HG03432 (cell line): Measurements from ENCODE around the gene AMPD1.
A peak's percentile ranks its signal among the peaks of the same experiment; 100 is the strongest.

Experiments used
- ATAC-seq: cut with Tn5 transposase; IDR thresholded peaks from one replicate; pipeline ENCODE4 v1.9.1; 2021; ENCODE audit warnings: mild to moderate bottlenecking, moderate library complexity; ENCODE audit not compliant: unreplicated experiment

The AMPD1 gene

DNA sequence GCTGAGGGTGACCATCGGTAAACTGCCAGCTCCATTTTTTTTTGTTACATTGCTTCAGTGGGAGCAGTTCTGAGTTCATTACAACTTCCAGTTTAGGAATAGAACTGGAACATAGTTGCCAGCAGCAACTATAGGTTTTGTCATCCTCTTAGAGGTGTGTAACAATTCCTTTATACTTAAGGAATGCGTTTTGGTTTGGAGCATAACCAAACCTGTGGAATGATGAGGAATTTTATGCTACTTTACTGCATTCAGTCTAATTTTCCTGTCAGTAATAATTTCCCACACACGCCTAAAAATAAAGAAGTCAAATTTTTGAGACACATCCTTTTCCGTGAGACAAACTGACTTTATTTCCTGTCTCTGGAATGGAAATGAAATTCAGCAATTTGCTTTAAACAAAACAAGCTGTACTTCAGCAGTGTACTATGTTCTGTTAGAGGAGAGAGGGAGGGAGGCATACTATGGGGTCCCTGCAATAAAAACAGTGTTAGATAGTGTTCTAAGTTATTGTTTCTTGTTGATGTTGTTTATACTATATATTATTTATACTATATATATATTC, 4.8 kb upstream of the AMPD1 start:
- no peak for ATAC-seq

DNA sequence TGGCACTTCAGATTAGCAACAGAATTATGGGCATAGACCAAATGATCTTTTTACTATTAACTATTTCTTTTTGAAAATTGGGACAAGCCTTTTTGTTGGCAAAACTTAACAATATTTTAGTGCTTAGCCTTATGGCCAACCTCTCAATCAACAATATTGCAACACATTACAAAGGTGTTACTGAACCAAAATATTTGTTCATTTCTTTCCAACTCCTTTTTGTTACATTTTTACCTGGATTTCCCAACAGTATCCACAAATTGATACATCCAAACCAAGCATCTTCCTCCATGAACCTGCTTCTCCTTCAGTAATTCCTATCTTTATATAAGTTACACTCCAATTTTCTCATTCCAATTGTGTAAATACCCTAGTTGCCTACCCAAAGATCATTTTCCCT, 1.5 kb upstream of the AMPD1 start:
- no peak for ATAC-seq

DNA sequence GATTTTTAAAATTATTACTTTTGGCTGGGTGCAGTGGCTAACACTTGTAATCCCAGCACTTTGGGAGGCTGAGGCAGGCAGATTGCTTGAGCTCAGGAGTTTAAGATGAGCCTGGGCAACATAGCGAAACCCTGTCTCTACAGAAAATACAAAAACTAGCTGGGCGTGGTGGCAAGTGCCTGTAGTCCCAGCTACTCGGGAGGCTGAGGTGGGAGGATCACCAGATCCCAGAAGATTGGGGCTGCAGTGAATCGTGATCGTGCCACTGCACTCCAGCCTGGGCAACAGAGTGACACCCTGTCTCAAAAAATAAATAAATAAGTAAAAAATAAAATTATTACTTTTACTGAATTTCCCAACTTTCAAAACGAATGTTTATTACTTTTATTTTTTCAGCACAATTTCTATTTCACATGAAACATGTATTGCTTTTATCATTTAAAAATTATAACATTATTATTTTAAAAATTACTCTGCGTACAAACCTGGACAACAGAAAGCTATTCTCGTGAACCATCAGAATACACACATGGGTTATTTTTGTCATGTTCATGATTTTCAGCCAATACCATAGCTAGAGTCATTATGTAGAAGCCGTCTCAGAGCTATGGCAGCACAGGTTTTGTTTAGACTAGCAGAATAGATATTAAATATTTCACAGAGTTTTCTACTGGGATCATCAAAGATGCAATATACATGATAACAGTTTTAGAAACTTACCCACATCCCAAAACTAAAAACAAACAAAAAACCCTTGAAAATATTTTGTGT, 621 bp downstream of the AMPD1 start:
- no peak for ATAC-seq

DNA sequence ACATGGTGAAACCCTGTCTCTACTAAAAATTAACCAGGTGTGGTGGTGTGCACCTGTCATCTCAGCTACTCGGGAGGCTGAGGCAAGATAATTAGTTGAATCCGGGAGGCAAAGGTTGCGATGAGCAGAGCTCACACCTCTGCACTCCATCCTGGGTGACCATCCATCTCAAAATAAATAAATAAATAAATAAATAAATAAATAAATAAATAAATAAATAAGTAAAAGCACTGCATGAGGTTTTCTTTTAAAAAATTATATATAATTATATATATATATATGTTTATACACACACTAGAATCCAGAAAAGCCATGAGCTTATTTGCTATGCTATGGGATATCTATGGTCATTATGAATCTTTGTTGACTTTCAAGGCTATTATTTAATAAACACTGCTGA, 2.4 kb downstream of the AMPD1 start:
- no peak for ATAC-seq

DNA sequence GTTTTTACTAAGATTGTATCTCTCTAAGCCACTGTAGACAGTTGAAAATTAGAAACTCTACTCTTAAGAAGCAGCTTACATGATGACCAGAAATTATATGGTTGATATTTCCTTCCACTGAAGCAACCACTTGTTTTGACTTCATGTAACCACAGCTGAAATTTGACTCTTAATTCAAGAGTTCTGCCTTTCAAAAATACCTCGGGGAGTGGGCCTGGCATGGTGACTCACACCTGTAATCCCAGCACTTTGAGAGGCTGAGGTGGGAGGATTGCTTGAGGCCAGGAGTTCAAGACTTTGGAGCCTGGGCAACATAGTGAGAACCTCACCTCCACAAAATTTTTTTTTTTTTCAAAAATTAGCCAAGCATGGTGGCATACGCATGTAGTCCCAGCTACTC, 4.3 kb downstream of the AMPD1 start:
- no peak for ATAC-seq

DNA sequence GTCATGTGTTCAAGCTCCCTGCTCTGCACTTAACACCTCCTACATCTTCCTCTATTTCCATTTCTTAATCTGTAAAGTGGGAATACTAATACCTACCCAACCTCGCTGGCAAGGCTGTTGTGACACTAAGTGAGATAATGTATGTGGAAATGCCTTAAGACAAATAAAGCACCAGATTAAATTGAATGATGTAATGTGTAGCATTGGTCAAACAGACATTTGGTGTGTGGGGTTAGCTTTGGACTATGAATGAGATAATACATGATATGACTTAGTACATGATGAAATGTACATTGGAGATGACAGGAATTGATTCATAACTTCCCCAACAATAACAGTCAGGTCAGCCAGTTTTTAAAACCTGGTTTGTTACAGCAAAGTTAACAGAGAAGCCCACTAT, 5.2 kb downstream of the AMPD1 start:
- no peak for ATAC-seq

DNA sequence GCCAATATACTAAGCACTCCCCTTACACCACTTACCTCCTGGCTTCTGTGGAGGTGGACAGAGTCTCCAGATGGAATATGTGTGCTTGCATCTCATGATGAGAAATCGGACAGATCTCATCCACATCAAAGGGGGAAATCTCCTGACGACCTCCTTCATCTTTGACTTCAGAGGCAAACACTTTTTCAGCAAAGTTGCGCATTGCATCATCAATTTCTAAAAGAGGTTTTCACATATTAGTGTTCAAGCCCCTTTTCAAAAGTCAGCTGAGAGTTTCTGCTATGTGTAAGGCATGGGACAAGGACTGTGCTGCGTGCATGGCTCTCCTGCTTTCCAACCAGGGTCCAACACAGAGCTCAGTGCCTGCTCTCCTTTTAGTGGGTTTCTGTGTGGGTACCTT, 6.8 kb downstream of the AMPD1 start:
- no peak for ATAC-seq

DNA sequence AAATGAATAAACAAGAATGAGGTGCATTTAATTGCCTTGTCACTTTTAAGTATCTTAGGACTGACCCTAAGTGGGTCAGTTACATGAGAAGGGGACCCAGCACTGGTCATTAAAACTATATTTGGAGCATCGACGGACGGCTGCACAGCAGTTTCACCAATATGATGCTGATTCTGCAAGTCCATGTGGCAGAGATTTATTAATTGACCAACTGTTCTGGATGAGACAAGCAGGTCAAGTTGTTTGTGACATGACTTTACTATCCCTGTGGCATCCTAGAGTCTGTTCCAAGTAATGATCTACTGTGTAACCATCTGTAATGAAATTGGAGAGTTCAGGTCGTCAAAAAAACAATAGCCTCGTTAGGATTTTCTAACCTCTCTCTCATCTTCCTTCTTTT, 9.5 kb downstream of the AMPD1 start:
- no peak for ATAC-seq

DNA sequence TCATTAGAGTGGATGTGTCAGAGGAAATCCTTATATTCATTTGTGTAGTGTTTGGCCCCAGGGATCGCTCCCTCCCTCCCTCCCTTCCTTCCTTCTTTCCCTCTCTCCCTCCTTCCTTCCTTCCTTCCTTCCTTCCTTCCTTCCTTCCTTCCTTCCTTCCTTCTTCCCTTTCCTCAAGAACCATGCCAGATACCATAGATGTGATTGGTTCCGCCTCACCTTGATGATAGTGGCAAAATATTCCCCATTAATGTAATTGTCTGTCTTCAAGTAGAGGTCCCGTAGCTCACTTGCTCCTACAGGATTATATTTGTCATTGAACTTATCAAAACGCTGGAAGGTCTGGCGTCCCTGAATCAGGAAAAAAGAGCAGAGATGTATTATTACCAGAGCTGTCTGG, 17.7 kb downstream of the AMPD1 start:
- no peak for ATAC-seq

DNA sequence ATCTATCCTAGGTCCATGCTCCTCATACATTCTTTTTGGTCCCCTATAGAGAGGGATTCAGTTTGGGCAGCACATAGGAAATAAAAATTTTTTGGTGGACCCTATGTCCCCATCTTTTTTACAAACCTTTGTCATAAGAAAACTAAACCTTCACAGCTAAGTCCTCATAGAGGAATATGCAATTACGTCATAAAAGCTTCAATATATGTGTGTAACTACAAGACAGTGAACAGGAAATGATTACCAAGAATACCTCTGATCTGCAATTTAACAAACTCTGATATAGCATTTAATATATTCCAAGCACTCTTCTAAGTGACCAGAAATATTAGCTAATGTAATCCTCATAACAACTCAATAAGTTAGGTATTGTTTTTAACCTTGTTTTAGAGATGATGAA, 19.2 kb downstream of the AMPD1 start:
- no peak for ATAC-seq

DNA sequence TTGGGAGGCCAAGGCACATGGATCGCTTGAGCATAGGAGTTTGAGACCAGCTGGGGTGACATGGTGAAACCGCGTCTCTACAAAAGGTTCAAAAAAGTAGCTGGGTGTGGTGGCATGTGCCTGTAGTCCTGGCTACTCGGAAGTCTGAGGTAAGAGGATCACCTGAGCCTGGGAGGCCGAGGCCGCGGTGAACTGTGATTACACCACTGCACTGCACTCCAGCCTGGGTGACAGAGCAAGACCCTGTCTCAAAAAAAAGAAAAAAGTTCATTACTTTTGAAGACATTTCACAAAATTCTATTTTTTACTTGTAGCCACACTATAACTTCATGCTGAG, 23.4 kb downstream of the AMPD1 start:
- no peak for ATAC-seq

DNA sequence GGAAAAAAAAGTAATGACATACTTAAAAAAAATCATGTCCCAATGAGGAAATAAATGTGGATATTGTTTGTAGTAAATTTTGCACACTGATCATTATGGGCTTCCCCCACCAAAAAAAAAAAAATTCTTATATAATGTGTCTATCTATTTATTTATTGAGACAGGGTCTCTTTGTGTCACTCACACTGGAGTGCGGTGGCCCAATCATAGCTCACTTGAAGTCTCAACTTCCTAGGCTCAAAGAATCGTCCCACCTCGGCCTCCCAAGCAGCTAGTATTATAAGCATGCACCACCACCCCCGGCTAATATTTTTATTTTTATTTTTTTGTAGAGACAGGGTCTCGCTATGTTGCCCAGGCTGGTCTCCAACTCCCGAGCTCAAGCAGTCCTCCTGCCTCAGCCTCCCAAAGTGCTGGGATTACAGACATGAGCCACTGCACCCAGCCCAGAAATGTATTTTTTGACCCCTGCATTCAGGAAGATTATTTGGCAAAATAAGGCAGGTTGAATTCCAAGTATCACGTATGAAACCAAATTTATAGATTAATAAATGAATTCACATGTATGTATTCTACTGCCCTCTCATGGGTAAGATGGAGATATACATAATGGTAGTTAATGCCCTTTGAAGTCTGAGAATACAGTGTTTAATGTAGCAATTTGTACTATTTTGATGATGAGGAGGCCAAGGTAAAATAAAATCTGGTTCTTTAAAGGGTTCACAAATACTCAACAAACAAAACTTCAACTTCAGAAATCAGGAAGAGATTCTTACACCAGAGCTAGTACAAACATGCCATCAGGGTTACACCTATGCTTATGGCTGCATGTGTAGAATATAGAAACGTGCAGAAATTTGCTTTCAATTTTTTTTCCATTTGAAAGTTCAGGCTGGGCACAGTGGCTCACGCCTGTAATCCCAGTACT, 24.1 kb downstream of the AMPD1 start:
- no peak for ATAC-seq

DNA sequence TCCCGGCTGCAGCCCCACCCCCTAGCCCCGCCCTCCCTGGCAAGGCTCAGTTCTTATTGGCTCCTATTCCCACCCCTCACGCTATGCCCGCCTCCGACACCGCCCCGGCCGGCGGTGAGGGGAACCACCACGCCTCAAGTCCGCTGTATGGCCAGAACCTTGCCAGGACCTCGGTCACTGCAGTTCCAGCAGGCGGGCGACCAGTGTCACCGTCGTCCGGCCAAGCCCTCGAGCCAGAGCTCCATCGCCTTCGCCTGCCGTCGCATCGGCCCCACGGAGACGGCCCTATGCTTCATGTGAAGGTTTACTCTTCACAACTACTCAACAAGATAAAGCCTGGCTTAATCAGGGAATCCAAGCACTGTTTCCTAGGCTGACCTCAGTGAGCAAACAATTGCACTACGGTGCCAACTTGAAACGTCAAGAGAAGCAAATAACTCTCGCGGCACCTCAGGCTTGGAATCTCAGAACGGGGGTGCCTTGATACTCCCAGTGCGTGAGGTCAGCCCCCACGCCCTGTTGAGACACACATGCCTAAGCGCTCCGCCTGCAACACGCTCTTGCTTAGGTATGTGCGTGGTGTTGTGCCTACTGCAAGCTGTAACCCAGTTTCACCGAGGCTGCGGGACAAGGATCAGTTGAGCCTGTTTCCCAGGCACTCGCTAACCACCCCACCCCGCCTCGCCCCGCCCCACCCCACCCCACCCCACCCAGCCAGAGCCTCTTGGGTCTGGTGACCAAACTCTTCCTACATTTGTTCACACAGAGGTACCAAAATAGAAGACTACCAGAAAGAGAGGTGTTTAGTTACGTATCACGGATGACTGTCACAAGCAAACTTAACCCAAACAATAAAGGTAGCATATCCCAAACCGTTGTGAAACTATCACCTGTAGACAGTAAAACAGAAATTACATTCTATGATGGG, 25.0 kb downstream of the AMPD1 start:
- ATAC-seq: peak; percentile 99

DNA sequence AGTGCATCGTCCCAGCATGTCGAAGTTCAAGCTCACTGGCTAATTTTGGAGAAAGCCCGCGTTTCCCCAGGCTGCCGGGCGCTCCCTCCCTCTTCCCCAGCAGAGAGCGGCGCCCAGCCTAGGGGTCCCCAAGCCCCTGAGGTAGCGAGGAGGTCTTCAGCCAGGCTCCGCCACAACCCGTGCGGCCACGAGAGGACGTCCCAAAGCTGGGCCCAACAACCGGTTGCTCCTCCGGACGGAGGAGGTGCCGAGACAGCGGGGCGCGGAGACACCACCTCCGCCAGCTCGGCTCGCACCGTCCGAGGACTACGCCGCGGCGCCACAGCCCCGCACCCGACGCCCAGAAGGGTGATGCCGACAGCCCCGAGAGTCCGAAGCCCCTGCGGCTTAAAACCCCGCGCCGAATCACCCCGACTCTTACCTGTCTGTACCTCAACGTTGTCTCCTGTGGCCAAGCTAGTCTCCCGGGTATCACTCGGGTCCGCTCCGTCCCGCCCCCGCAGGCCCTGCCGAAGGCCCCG, 25.7 kb downstream of the AMPD1 start, which contains the start of gene DENND2C:
Gene DENND2C (minus strand): TSS at position 488 of the 521 bp plus-strand sequence. CDS start 44,065 bp downstream, outside the sequence.
- ATAC-seq: peak; percentile 65

DNA sequence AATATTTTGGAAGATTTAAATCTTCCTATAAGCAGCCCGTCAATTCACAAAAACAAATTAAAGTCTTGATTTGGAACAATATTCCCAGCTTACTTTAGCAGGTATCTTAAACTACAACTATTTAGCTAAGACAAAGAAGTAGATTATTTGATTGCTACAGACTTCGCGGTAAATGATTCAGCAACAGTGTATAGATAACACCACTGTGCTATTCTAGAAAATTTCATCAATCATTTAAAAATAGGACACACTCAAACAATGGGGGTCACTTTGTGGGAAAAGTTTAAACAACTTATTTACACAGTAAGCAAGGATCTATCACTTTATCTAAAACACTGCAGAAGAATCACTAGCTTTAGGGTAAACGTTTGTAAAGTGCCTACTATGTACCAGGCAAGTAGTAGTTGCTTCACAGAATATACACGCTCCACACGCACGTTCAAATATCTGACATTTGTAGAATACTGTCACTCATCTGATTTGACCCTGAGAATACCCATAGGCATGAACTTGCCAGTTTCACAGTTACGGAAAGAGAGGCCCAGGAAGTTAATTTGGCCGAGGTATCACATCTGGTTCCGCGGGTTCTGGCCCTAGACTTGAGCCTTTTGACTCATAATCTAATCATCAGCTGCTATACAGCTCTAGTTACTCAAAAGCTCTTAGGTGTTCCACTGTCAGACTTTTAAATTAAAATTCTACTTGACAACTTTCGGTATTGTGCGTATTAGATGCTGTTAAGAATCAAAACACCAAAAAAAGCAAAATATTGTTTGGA, 26.4 kb downstream of the AMPD1 start:
- no peak for ATAC-seq

DNA sequence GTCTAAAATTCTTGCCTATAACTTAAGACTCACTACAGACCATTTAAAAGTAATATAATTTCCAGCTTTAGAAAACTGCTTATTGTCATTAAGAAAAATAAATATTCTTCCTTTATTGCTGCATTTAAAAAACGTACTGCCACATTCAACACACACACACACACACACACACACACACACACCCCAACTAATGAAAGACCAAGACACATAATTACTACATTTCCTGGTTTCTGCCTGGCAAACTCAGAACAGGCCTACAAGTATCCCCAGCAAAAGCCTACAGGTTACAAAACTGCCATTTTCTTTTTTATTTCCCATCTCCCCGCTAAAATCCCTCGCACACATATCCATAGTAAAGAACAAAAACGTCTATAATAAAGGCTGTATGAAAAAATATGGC, 27.0 kb downstream of the AMPD1 start:
- ATAC-seq: no peak

DNA sequence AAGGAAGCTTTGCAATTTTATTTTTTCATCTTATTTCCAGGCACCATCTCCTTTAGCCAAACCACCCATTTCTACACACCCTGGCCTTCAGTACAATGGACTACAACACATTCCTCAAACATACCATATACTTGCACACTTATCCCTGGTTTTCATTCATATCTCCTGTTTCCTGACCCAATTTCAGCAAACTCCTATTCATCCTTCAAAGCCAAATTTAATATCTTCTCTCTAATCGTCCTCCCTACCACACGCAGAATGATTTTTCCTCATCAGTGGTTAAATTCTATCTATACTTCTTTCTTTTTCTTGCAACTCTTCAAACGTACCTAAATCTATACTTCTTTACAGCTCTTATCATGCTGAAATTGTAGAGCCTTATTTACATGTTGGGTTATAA, 28.4 kb downstream of the AMPD1 start:
- ATAC-seq: no peak

DNA sequence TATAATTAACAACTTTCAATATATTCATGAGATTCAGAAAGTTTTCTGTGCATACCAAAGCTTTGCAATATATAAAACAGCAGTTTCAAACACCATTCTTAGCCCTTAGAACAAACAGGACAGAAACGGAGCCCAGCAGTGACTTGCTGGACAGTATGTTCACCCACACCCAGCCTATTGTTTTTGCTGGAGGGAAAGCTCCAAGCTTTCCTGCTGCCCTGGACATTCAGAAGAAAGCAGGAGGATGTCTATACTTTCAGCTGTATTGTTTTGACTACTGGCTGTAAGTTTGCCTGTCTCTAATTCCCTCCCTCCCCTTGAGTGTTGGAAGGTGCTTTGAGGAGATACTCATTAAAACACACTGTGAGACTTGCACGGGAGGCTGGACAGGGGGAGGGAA, 35.1 kb downstream of the AMPD1 start:
- no peak for ATAC-seq

DNA sequence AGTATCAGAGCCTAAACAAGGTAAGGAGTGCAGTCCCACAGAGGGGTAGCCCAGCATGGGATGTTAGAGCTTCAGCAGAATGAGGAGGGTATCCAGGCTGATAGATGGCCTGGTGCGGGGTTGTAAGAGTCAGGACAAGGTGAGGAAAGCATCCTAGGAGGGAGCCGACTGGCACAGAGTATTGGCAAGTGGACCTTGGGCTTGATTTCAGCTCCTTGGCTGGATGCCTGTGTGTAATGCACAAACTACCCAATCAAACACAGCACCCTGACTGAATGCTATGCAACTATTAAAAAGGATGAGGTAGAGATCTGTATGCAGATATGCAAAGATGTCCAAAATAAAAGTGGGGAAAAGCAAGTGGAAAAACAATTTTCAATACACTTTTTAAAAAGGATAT, 43.5 kb downstream of the AMPD1 start:
- no peak for ATAC-seq

DNA sequence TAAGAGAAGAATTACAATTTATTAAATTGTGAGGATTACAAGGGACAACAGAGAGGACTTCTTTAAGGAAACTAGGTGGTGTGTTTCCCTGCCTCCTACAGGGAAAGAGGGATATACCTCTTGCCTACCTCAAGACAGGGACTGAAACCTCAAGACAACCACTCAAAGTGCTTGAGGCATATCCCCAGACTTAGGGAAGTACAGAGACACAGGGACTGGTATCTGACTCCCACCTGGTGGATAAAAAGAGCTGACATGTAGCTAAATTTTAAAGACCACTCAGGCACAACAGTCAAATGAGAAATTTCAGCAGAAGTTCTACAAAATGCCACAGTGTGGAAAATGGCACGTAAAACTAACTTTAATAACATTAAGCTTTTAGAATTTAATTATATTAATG, 46.8 kb downstream of the AMPD1 start:
- ATAC-seq: no peak
